NT2/D1 (cell line): ENCODE measurements around the gene ATP2A3.

Experiments
- SUZ12 ChIP-seq: IDR thresholded peaks from 2 replicates; pipeline ENCODE4 v1.6.1; 2011; ENCODE audit not compliant: insufficient read length, insufficient read depth; ENCODE audit errors: extremely low read depth
- YY1 ChIP-seq: IDR thresholded peaks from 2 replicates; pipeline ENCODE4 v1.6.1; 2011; ENCODE audit not compliant: insufficient read length, insufficient read depth
- ZNF274 ChIP-seq: IDR thresholded peaks from 2 replicates; pipeline ENCODE4 v1.6.1; 2011; ENCODE audit warnings: mild to moderate bottlenecking, low read depth, low read length

GRCh38 chr17:3970668-3971067, 6.4 kb upstream of the ATP2A3 start:
- TF ChIP-seq YY1 (no peak), ZNF274 (no peak), SUZ12 (no peak)
